ENCODE data around the gene FCF1.

- TF ChIP-seq, protein P1, sequence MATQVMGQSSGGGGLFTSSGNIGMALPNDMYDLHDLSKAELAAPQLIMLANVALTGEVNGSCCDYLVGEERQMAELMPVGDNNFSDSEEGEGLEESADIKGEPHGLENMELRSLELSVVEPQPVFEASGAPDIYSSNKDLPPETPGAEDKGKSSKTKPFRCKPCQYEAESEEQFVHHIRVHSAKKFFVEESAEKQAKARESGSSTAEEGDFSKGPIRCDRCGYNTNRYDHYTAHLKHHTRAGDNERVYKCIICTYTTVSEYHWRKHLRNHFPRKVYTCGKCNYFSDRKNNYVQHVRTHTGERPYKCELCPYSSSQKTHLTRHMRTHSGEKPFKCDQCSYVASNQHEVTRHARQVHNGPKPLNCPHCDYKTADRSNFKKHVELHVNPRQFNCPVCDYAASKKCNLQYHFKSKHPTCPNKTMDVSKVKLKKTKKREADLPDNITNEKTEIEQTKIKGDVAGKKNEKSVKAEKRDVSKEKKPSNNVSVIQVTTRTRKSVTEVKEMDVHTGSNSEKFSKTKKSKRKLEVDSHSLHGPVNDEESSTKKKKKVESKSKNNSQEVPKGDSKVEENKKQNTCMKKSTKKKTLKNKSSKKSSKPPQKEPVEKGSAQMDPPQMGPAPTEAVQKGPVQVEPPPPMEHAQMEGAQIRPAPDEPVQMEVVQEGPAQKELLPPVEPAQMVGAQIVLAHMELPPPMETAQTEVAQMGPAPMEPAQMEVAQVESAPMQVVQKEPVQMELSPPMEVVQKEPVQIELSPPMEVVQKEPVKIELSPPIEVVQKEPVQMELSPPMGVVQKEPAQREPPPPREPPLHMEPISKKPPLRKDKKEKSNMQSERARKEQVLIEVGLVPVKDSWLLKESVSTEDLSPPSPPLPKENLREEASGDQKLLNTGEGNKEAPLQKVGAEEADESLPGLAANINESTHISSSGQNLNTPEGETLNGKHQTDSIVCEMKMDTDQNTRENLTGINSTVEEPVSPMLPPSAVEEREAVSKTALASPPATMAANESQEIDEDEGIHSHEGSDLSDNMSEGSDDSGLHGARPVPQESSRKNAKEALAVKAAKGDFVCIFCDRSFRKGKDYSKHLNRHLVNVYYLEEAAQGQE (tag by site-specific recombination; IDR thresholded peaks at IDR 0.05), result no peak
- TF ChIP-seq ZNF580 (tag by site-specific recombination; IDR thresholded peaks at IDR 0.05), result no peak
- TF ChIP-seq ZNF121 (tag by site-specific recombination; IDR thresholded peaks at IDR 0.05), result no peak
These were observed 41.2 kb downstream of the FCF1 start for GRCh38 chr14:74754157-74754556.
